Mucosa of descending colon (tissue), 3 donors: Measurements from ENCODE around the gene EYA3. TPM values are rescaled to one million over a fixed set of nuclear protein-coding genes. Genes with fewer than 3 reads are reported as not detected.

Experiments
- ATAC-seq: fragments of 200-7000 bp; cut with Tn5 transposase; one replicate; pipeline ENCODE4 v1.9.1; 2020; ENCODE audit warnings: mild to moderate bottlenecking, moderate library complexity
- DNase-seq, 3 donors: peaks; one replicate each; pipeline ENCODE4 v3.0.0-alpha.2; 2020
- H3K36me3 ChIP-seq: fragments of 200-600 bp; one replicate; pipeline ENCODE4 v1.8.0; 2021; ENCODE audit warnings: low read depth, mild to moderate bottlenecking
- H3K4me1 ChIP-seq: fragments of 200-600 bp; one replicate; pipeline ENCODE4 v1.8.0; 2021; ENCODE audit warnings: low read depth, mild to moderate bottlenecking
- H3K4me3 ChIP-seq: fragments of 200-600 bp; one replicate; pipeline ENCODE4 v1.8.0; 2021; ENCODE audit warnings: mild to moderate bottlenecking
- H3K9me3 ChIP-seq: fragments of 200-600 bp; one replicate; pipeline ENCODE4 v1.8.0; 2021; ENCODE audit warnings: mild to moderate bottlenecking
- CTCF ChIP-seq: fragments of 200-600 bp; IDR thresholded peaks from one replicate; pipeline ENCODE4 v1.8.0; 2022; ENCODE audit warnings: antibody characterized with exemption, mild to moderate bottlenecking
- intact Hi-C, 2 donors: fragments of 100-400 bp; cut with DNase I in 1 of 2; cut with micrococcal nuclease in 1 of 2; formaldehyde crosslinking; loops; one replicate each; pipeline versions ENCODE4 v1.11.0 to v1.11.1; 2022; cut with DNase I, micrococcal nuclease
- long read RNA-seq, 2 donors: library from polyadenylated mRNA; unstranded; transcript quantifications; one replicate each; pipeline ENCODE4 v2.0.0, GENCODE V29; 2019 to 2021
- total RNA-seq, 3 donors: library from RNA; stranded (reverse); fragmentation: NEBNext Ultra II Directional in 2 of 3; extraction: Animal tissue kit (Norgen Biotek cat#: 25700) in 2 of 3; gene quantifications; one replicate each; pipeline versions ENCODE4 v1.2.1 to v1.2.4, GENCODE V29; 2021 to 2023
- donor health status: DM: no; HTN: no; CAD: no; lungs with moderate emphysema.
- donor health status: DM: no; HTN: no; CAD: no.
- donor health status: DM: no; HTN: yes; CAD: no.

Gene EYA3
- total RNA-seq: 10 to 100 TPM; 19.2 to 22.8 (median 19.9) TPM
- long read RNA-seq, donor 1, full-length matches to known transcripts: 2 of 4 reads
- long read RNA-seq, donor 1, partial matches to known transcripts: 0 of 4 reads
- long read RNA-seq, donor 1, other reads (novel, unspliced or antisense): 2 of 4 reads
- long read RNA-seq, donor 2, full-length matches to known transcripts: 1 of 3 reads
- long read RNA-seq, donor 2, partial matches to known transcripts: 1 of 3 reads
- long read RNA-seq, donor 2, other reads (novel, unspliced or antisense): 1 of 3 reads

- H3K9me3 ChIP-seq: no peaks in the 10 kb centered on the region
- H3K4me3 ChIP-seq: peak within 1 kb of the TSS; percentile 47
- peaks cover 18% of the 10 kb centered on the region for H3K4me1 ChIP-seq
- DNase-seq: peak; percentile 98 to 100 (median 100)
- no peak for TF ChIP-seq CTCF
- intact Hi-C loops: no loop called here
- no peaks in the 10 kb centered on the region for H3K36me3 ChIP-seq
- ATAC-seq: peak; percentile 99
Measured at GRCh38 chr1:28088168-28088961, at the start of gene EYA3. TSS of gene EYA3 (minus strand) at chr1:28088610. CDS start at chr1:28058026, 30,584 bp downstream.

GRCh38 chr1:28136922-28137613, 48.7 kb upstream of the EYA3 start:
- TF ChIP-seq CTCF: no peak
- ATAC-seq: no peak

GRCh38 chr1:28136169-28136921, 47.9 kb upstream of the EYA3 start:
- Histone ChIP-seq H3K4me1 (no peaks in the 10 kb centered on the region), H3K36me3 (no peaks in the 10 kb centered on the region), H3K9me3 (no peaks in the 10 kb centered on the region), H3K4me3 (no peak overlapping the region)
- no peak for TF ChIP-seq CTCF
- DNase-seq: no peak
- ATAC-seq: no peak
- intact Hi-C loops: no loop called here

More at GRCh38 chr1:28136922-28137613, 48.7 kb upstream of the EYA3 start:
- Histone ChIP-seq H3K9me3 (no peaks in the 10 kb centered on the region), H3K36me3 (no peaks in the 10 kb centered on the region), H3K4me1 (no peaks in the 10 kb centered on the region), H3K4me3 (no peak overlapping the region)
- intact Hi-C loops: no loop called here
- no peak for DNase-seq

- no peaks in the 10 kb centered on the region for H3K4me1 ChIP-seq
- no peaks in the 10 kb centered on the region for H3K9me3 ChIP-seq
- no peaks in the 10 kb centered on the region for H3K36me3 ChIP-seq
- no peak for TF ChIP-seq CTCF
- H3K4me3 ChIP-seq: no peak overlapping the region
- intact Hi-C loops: no loop called here
- ATAC-seq: peak; percentile 73
- no peak for DNase-seq
Measured at GRCh38 chr1:28135371-28136168, 47.2 kb upstream of the EYA3 start.
